Kidney (tissue), 14 donors: ENCODE data around the gene ZNF592. TPM values are rescaled to one million over a fixed set of nuclear protein-coding genes. Genes with fewer than 3 reads are reported as not detected.

Source experiments
- DNase-seq, 5 donors: peaks; one replicate each; pipeline ENCODE4 v3.0.0-alpha.2; 2013 to 2020
- FAIRE-seq: peaks from 2 replicates; lab custom pipeline; 2012; peaks lifted over from hg19 to GRCh38; lab: Jason Lieb, UNC
- H3K27ac ChIP-seq, 2 donors: one replicate each; pipeline ENCODE4 v1.7.0; 2013; ENCODE audit warnings: low read depth in 2 of 2, low read length in 2 of 2, inconsistent platforms in 1 of 2
- H3K27me3 ChIP-seq: one replicate; pipeline ENCODE4 v1.7.1; 2013; ENCODE audit warnings: low read length, inconsistent platforms; ENCODE audit not compliant: control insufficient read depth, insufficient read depth
- H3K36me3 ChIP-seq, 3 donors: one replicate each; pipeline versions ENCODE4 v1.7.0 to v1.7.1; 2013; ENCODE audit warnings: low read length in 3 of 3, control low read depth in 1 of 3, inconsistent platforms in 1 of 3; ENCODE audit not compliant: insufficient read depth in 3 of 3, control insufficient read depth in 2 of 3
- H3K4me1 ChIP-seq, 3 donors: one replicate each; pipeline versions ENCODE4 v1.7.0 to v1.7.1; 2013; ENCODE audit warnings: low read length in 3 of 3, inconsistent platforms in 1 of 3, low read depth in 1 of 3; ENCODE audit not compliant: control insufficient read depth in 2 of 3, insufficient read depth in 2 of 3
- H3K4me3 ChIP-seq, 3 donors: one replicate each; pipeline versions ENCODE4 v1.7.0 to v1.8.1; 2013; ENCODE audit warnings: low read length in 3 of 3, control low read depth in 1 of 3, inconsistent platforms in 1 of 3
- H3K9ac ChIP-seq, 3 donors: one replicate each; pipeline versions ENCODE4 v1.7.0 to v1.7.1; 2013; ENCODE audit warnings: low read length in 3 of 3, control low read depth in 1 of 3, inconsistent platforms in 1 of 3
- H3K9me3 ChIP-seq, 3 donors: one replicate each; pipeline versions ENCODE4 v1.7.0 to v1.7.1; 2013; ENCODE audit warnings: low read length in 3 of 3, control low read depth in 1 of 3, inconsistent platforms in 1 of 3; ENCODE audit not compliant: control insufficient read depth in 2 of 3, insufficient read depth in 1 of 3
- CTCF ChIP-seq: IDR thresholded peaks from 3 replicates; pipeline ENCODE4 v1.5.1; 2012; ENCODE audit warnings: mild to moderate bottlenecking, moderate library complexity, borderline replicate concordance; ENCODE audit not compliant: insufficient read depth; ENCODE audit errors: extremely low read depth
- intact Hi-C: fragments of 100-400 bp; cut with DNase I; formaldehyde crosslinking; loops from one replicate; pipeline ENCODE4 v1.11.1; 2022
- polyA plus RNA-seq: library from polyadenylated mRNA; stranded (reverse); fragments of 350-450 nt; fragmentation: Illumina TruSeq; extraction: RNeasy Lipid Tissue Mini Kit (QIAGEN cat#74804); gene quantifications from one replicate; pipeline ENCODE4 v1.2.3, GENCODE V29; 2014; ENCODE audit warnings: low read depth, low replicate concordance; ENCODE audit not compliant: insufficient read depth
- total RNA-seq: library from RNA; stranded (reverse); fragmentation: NEBNext Ultra II Directional; extraction: Animal tissue kit (Norgen Biotek cat#: 25700); gene quantifications from one replicate; pipeline ENCODE4 v1.2.1, GENCODE V29; 2021
- donor health status: control.
- donor health status: control.
- donor health status: control.
- donor health status: control.
- donor health status: control.
- donor health status: DM: yes; HTN: yes; CAD: no.
- donor health status: Normal renal cell carcinoma (clear cell type).

Gene ZNF592
- total and polyA plus RNA-seq, 2 donors from 2014 or later, result 6.9 to 31.6 TPM

- Histone ChIP-seq H3K36me3 (peaks cover 0 to 47% (median 33%) of the 10 kb centered on the region in 3 donors), H3K4me1 (no peaks in the 10 kb centered on the region), H3K4me3 (no peak overlapping the region), H3K27me3 (no peaks in the 10 kb centered on the region), H3K9me3 (no peaks in the 10 kb centered on the region), H3K27ac (no peak overlapping the region), H3K9ac (no peak overlapping the region)
- TF ChIP-seq CTCF, result no peak
- no peak for DNase-seq
- intact Hi-C loops, result no loop called here
- FAIRE-seq, result no peak
Measured at GRCh38 chr15:84793431-84794161, 45.2 kb downstream of the ZNF592 start.

DNA sequence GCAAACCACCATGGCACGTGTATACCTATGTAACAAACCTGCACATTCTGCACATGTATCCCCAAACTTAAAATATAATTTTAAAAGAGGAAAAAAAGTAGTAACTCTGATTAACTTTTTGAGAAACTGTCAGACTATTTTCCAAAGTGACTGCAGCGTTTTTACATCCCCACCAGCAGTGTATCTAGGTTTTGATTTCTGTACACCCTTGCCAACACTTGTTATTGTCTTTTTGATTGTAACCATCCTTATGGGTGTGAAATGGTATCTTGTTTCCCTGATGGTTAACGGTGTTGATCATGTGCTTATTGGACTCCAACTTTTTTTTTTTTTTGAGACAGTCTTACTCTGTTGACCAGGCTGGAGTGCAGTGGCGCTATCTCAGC is 45.8 kb downstream of the ZNF592 start:
- no peaks in the 10 kb centered on the region for H3K9me3 ChIP-seq
- H3K4me1 ChIP-seq, result no peaks in the 10 kb centered on the region
- intact Hi-C loops, result no loop called here
- no peak overlapping the region for H3K9ac ChIP-seq
- no peak overlapping the region for H3K4me3 ChIP-seq
- DNase-seq (no peak), FAIRE-seq (no peak)
- H3K27ac ChIP-seq, result no peak overlapping the region
- TF ChIP-seq CTCF, result no peak
- H3K36me3 ChIP-seq, result peaks cover 0 to 52% (median 39%) of the 10 kb centered on the region in 3 donors
- H3K27me3 ChIP-seq, result no peaks in the 10 kb centered on the region

GRCh38 chr15:84795186-84795585 is 46.8 kb downstream of the ZNF592 start:
- H3K4me1 ChIP-seq, result peaks cover 0 to 5% (median 0%) of the 10 kb centered on the region in 3 donors
- H3K9ac ChIP-seq, result no peak overlapping the region
- intact Hi-C loops, result no loop called here
- FAIRE-seq (no peak), DNase-seq (no peak)
- H3K27me3 ChIP-seq, result no peaks in the 10 kb centered on the region
- no peak overlapping the region for H3K4me3 ChIP-seq
- no peaks in the 10 kb centered on the region for H3K9me3 ChIP-seq
- peaks cover 2 to 62% (median 49%) of the 10 kb centered on the region in 3 donors for H3K36me3 ChIP-seq
- H3K27ac ChIP-seq, result no peak overlapping the region
- no peak for TF ChIP-seq CTCF
